Left ventricle myocardium inferior (tissue), 1 donor: Measurements from ENCODE around the gene MARCHF11. TPM values are rescaled to one million over a fixed set of nuclear protein-coding genes. Genes with fewer than 3 reads are reported as not detected.

ENCODE experiments used
- DNase-seq: peaks from one replicate; pipeline ENCODE4 v3.0.0-alpha.2; 2020
- H3K27ac ChIP-seq: fragments of 200-600 bp; replicated peaks from 2 replicates; pipeline ENCODE4 v1.8.0; 2021
- H3K27me3 ChIP-seq: fragments of 200-600 bp; 2 replicates; pipeline ENCODE4 v1.8.0; 2021; ENCODE audit warnings: low read depth
- H3K36me3 ChIP-seq: fragments of 200-600 bp; 2 replicates; pipeline ENCODE4 v1.8.0; 2021
- H3K4me1 ChIP-seq: fragments of 200-600 bp; 2 replicates; pipeline ENCODE4 v1.8.0; 2021
- H3K4me3 ChIP-seq: fragments of 200-600 bp; 2 replicates; pipeline ENCODE4 v1.8.0; 2021; ENCODE audit warnings: mild to moderate bottlenecking, moderate library complexity
- H3K9me3 ChIP-seq: fragments of 200-600 bp; replicated peaks from 2 replicates; pipeline ENCODE4 v1.8.0; 2021
- CTCF ChIP-seq: fragments of 200-600 bp; IDR thresholded peaks from 2 replicates; pipeline ENCODE4 v1.8.0; 2021; ENCODE audit warnings: antibody characterized with exemption, mild to moderate bottlenecking, borderline replicate concordance
- intact Hi-C: fragments of 100-400 bp; cut with micrococcal nuclease; formaldehyde crosslinking; loops from one replicate; pipeline ENCODE4 v1.11.0; 2022
- total RNA-seq: library from RNA; stranded (reverse); fragmentation: NEBNext Ultra II Directional; extraction: Animal tissue kit (Norgen Biotek cat#: 25700); gene quantifications from one replicate; pipeline ENCODE4 v1.2.1, GENCODE V29; 2021
- donor health status: DM: no; HTN: yes; CAD: no; lungs with severe emphysema.

The MARCHF11 gene
- total RNA-seq, 1 donor from 2014 or later, result 6.7 TPM

DNA sequence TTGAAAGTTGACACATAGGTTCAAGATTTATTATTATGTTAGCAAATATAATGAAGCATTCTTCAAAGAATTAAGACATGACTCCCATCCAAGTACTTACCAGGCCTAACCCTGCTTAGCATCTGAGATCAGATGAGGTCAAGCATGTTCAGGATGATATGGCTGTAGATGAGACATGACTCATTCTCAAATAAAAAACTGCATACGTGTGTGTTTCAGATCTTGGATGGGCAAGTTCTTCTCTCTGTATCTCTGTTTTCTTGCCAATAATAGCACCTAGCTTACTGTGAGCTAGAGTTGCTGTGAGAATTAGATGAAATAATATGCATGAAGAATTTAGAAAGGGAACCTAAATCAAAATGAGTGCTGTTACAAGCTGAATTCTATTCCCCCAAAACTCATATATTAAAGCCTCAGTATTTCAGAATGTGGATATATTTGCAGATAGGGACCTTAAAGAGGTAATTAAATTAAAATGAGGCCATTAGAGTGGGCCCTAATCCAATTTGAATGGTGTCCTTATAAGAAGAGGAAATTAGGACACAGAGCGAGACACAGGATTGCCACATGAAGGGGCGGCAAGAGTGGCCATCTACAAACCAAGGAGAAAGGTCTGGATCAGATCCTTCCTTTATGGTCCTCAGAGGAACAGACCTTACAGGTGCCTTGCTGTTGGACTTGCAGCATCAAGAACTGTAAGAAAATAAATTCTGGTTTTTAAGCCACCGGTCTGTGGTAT lies 146.2 kb downstream of the MARCHF11 start:
- H3K9me3 ChIP-seq, result no peaks in the 10 kb centered on the region
- H3K36me3 ChIP-seq, result no peaks in the 10 kb centered on the region
- intact Hi-C loops, result no loop called here
- TF ChIP-seq CTCF, result no peak
- H3K4me3 ChIP-seq, result no peak overlapping the region
- no peak for DNase-seq
- no peak overlapping the region for H3K27ac ChIP-seq
- no peaks in the 10 kb centered on the region for H3K27me3 ChIP-seq
- no peaks in the 10 kb centered on the region for H3K4me1 ChIP-seq

DNA sequence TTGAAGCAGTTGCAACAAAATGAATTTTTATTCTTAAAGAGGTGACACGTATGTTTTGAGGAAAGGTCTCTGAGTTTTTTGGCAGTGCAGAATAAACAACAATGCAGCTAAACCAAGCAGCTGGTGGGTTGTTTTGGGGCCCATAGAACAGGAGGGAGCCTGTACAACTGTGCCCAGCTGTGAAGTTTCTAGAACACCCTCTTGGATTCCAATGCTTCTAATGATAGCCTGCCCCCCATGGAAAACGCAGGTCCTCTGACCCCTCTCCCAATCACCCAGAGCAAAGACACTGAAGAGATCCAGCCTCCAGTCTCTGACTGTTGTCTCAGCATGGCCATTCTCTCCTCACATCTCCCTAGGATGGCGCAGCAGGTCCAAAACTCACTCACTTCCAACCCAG lies 150.9 kb downstream of the MARCHF11 start:
- Histone ChIP-seq H3K4me1 (no peaks in the 10 kb centered on the region), H3K27me3 (no peaks in the 10 kb centered on the region), H3K9me3 (no peaks in the 10 kb centered on the region), H3K4me3 (no peak overlapping the region), H3K27ac (no peak overlapping the region), H3K36me3 (no peaks in the 10 kb centered on the region)
- no peak for DNase-seq
- TF ChIP-seq CTCF, result no peak
- intact Hi-C loops, result no loop called here

DNA sequence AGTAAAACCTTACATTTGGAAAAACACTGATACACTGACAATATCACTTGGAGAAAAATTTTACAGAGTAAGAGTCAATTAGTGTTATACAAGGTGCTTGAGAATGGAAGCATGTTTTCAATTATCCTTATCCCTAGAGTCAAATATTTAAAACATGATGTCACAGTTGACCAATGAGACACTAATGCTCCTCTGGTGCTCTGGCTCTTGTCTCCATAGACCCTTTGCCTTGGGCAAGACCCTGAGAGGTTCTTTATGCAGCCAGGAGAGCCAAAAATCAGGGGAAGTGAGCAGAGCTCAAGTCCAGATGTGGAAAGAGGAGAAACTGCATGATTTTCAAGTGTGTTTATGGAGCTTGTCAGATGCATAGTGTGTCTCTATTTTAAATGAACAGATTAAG lies 153.9 kb downstream of the MARCHF11 start:
- intact Hi-C loops, result no loop called here
- TF ChIP-seq CTCF, result no peak
- no peaks in the 10 kb centered on the region for H3K4me1 ChIP-seq
- H3K36me3 ChIP-seq, result no peaks in the 10 kb centered on the region
- DNase-seq, result no peak
- H3K4me3 ChIP-seq, result no peak overlapping the region
- H3K27me3 ChIP-seq, result no peaks in the 10 kb centered on the region
- no peak overlapping the region for H3K27ac ChIP-seq
- H3K9me3 ChIP-seq, result no peaks in the 10 kb centered on the region

DNA sequence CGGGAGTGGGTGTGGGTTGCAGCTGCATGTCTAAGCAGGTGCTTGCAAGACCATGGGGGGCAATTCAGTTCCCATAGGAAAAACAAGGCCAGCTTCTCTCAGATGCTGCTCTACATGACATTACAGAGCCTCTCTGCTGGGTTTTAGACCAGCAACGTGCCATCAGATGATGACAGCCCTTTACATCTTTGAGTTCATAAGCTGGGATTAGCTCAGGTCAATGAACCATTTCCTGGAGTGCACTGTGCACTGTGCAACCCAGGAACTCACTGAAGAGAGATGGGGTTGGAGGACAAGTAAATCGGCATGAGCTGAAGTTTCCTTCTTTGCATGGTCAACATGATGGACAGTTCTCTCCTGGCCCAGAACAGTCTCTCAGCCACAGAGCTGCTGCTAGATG lies 160.6 kb downstream of the MARCHF11 start:
- Histone ChIP-seq H3K36me3 (no peaks in the 10 kb centered on the region), H3K9me3 (peaks cover 7% of the 10 kb centered on the region), H3K4me3 (no peak overlapping the region), H3K27ac (no peak overlapping the region), H3K27me3 (no peaks in the 10 kb centered on the region), H3K4me1 (no peaks in the 10 kb centered on the region)
- TF ChIP-seq CTCF, result no peak
- DNase-seq, result no peak
- intact Hi-C loops, result no loop called here

DNA sequence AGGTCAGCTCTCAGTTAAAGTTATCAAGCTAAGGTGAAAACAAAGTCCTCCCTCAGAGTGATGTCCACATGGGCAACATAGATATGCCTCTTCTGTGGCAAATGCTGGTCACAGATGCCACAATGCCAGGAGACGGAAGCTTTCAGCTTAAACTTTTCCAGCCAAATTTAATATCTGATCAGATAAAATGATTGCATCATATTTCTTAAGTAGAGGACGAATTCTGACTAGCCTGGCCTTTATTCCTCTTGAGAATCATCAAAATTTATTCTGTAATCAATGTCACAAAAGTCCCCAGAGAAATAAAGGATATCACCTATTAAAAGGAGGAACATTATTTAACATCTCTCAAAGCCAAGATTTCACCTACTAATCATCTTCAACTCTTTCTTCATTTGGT lies 161.9 kb downstream of the MARCHF11 start:
- Histone ChIP-seq H3K4me3 (no peak overlapping the region), H3K9me3 (peaks cover 7% of the 10 kb centered on the region), H3K27ac (no peak overlapping the region), H3K4me1 (no peaks in the 10 kb centered on the region), H3K27me3 (no peaks in the 10 kb centered on the region), H3K36me3 (no peaks in the 10 kb centered on the region)
- TF ChIP-seq CTCF, result no peak
- intact Hi-C loops, result no loop called here
- no peak for DNase-seq
